ENCODE results near the gene SYTL1.

- peak; percentile 84 for TF ChIP-seq CHD2 (IDR thresholded peaks at IDR 0.05; ENCODE audit: low read length, partially characterized antibody)
- no peak for TF ChIP-seq CTCF (IDR thresholded peaks at IDR 0.05)
- peak; percentile 66 for TF ChIP-seq POLR2AphosphoS5 (IDR thresholded peaks at IDR 0.05; ENCODE audit: low read depth, low read length)
- no peak for TF ChIP-seq JUND (IDR thresholded peaks at IDR 0.05)
- TF ChIP-seq MEF2A (IDR thresholded peaks at IDR 0.05; ENCODE audit: borderline replicate concordance, low read depth) = no peak
- no peak for TF ChIP-seq EZH2phosphoT487 (IDR thresholded peaks at IDR 0.05; ENCODE audit: borderline replicate concordance, low read depth)
- peak; percentile 98 for TF ChIP-seq GABPA (IDR thresholded peaks at IDR 0.05; ENCODE audit: low read depth)
Measured at GRCh38 chr1:27321813-27322568, 19.8 kb upstream of the SYTL1 start, which contains the start of gene TMEM222.
